NCI-H82 (cell line): ENCODE data around the gene PRKN.
A peak's percentile ranks its signal among the peaks of the same experiment; 100 is the strongest.

Experiments
- DNase-seq: peaks from one replicate; lab custom pipeline; 2025; lab: John Stamatoyannopoulos, UW

The PRKN gene

DNA sequence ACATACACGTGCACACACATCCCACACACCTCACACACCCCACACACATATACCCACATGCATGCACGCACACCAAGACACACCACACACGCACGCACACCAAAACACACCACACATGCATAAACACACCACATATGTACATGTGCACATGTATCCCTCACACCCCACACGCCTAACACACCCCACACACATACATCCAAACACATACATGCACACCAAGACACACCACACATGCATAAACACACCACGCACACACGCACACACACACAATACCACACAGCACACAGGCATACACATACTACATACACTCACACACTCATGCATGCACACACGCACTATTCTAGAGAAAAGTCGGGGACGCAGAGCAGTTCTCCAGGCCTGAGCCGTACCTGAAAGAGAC is 671.5 kb downstream of the PRKN start:
- no peak for DNase-seq

- DNase-seq, result peak; percentile 6
Observed at GRCh38 chr6:162055365-162055764, 672.2 kb downstream of the PRKN start.

- peak; percentile 30 for DNase-seq
Observed at GRCh38 chr6:162053084-162053483, 674.5 kb downstream of the PRKN start.

- DNase-seq, result no peak
Observed at GRCh38 chr6:162050579-162050978, 677.0 kb downstream of the PRKN start.

DNA sequence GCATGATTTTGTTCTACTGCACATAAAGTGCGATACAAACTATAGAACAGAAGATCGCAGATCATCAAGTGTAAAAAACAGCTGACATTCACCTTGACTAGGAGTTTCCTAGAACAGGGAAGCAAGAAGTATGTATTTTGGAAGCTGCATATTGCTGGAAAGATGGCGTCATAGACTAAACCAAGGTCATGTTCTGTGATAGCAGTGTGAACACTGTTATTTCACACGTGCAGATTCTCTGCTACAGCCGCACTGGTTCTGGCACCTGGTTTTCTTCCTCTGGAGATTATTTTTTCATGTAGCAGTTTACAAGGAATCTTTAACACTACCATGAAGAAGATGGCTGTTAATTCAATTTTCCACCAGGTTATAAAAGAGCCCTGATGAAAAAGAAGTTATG is 681.2 kb downstream of the PRKN start:
- no peak for DNase-seq

DNA sequence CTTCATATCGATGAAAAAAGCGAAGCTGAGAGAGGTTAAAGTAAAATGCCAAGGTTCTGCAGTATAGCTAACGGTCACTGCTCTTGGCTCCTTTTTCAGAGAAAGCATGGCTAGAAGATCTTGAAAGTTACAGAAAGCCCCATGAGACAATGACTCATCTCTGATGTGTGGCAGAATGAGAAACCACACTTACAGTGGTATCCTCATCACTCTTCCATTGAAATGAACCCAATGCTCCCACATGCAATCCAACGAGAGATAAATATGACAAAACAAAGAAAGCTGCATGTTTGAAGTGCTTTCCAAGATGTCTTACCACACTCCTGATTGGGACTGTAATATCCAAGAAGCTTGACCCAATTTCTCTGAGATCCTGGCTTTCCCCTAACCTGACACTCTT is 694.9 kb downstream of the PRKN start:
- no peak for DNase-seq

DNA sequence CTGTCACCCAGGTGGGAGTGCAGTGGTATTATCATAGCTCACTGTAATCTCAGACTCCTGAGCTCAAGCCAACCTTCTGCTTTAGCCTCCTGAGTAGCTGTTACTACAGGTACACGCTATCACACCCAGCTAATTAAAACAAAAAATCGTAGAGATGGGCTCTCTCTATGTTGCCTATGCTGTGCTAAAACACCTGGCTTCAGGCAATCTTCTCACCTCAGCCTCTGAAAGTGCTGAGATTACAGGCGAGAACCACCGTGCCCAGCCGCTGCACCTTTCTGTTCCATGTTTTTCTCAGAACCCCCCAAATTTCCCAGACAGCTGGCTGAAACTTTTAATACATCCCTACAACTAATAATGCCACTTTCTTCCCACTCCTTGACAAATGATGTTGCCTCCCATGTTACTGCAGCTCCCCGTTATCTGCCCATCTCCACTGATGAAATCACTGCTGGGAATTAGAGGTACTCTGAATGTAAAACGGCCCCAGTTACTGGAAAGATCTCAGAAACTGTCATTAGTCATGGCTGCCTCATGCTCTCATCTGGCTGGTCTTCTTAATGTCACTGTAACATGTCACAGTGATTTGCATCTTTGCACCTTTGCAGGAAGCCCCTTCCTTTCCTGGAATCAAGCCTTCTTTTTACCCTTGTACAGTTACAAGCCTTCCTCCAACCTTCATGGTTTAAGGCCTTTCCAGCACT is 697.5 kb downstream of the PRKN start:
- DNase-seq, result no peak

GRCh38 chr6:162026843-162027242 is 700.7 kb downstream of the PRKN start:
- DNase-seq, result no peak

DNA sequence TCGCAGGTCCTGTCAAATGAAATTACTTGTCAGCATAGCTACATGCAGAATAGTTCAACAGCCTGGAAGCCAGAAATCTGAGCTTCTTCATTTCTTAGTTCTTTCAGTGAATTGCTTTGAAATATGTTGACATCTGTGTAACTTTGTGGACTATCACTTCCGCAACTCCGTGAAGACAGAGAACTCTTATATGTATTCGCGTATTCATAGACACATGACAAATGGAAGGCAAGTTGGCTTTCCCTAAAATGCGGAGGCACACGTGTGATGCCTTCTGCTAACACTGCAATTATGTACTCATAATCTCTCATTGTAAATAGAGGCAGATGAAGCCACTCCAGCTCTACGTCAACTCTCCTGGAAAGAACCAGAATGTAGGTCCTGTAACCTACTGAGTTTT is 701.5 kb downstream of the PRKN start:
- no peak for DNase-seq

GRCh38 chr6:162019349-162019748 is 708.2 kb downstream of the PRKN start:
- peak; percentile 10 for DNase-seq

GRCh38 chr6:162017536-162017935 is 710.0 kb downstream of the PRKN start:
- no peak for DNase-seq

GRCh38 chr6:162014069-162014811 is 713.3 kb downstream of the PRKN start:
- DNase-seq, result no peak

DNA sequence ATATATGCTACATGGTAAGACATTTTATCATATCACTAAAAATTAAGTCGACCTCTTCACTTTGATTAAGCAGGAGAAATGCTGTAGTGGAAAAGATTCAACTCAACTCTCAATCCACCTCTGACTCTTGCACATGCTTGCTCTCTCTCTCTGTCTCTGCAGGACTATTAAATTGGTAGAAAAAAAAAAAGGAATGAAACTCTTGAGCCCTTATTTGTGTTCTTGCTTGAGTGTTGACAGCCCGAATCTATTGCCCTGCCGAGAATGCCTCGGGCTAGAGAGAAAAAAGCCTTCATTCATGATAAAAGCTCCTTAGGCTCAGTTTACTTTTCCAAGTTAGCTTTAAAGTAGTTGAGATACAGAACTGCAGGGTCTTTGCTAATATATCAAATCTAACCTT is 722.2 kb downstream of the PRKN start:
- DNase-seq, result no peak

DNA sequence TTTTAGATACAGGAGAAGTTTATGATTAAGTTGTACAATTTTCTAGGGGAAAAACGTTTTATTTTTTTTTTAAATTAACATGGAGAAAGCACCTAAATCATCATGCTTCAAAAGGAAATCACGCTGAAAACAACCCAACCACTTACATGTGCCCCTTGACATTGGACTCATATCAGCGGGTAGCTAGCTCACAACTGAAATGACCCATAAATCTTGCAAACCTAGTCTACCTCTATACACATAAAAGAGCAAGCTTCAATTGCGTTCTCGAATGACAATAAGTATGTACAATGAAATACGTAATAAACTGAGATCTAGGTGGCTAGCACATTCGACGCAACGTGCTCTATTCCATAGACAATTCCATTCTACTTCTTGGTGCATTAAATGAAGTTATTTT is 730.8 kb downstream of the PRKN start:
- no peak for DNase-seq

- DNase-seq, result no peak
Observed at GRCh38 chr6:161985876-161986423, 741.6 kb downstream of the PRKN start.

- no peak for DNase-seq
Observed at GRCh38 chr6:161984713-161985112, 742.9 kb downstream of the PRKN start.

DNA sequence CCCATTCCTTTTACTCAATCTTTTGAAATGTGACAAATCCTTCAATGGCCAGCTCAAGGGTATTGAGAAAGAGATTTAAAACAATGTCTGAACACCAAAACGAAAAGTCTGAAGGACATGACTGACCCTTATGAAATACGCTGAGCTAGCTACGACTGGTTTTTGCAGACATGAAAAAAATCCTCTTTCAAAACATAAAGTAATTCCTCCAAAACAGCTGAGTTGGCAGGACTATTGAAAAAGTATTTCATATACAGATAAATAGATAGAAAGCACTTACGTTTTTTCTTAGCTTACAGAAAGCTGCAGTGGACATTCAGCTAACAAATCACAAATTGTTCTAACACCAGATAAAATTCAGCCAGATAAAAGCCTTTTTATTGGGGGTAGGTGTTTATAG is 751.0 kb downstream of the PRKN start:
- no peak for DNase-seq

GRCh38 chr6:161973064-161973463 is 754.5 kb downstream of the PRKN start:
- DNase-seq, result no peak

- no peak for DNase-seq
Observed at GRCh38 chr6:161971043-161971442, 756.5 kb downstream of the PRKN start.

DNA sequence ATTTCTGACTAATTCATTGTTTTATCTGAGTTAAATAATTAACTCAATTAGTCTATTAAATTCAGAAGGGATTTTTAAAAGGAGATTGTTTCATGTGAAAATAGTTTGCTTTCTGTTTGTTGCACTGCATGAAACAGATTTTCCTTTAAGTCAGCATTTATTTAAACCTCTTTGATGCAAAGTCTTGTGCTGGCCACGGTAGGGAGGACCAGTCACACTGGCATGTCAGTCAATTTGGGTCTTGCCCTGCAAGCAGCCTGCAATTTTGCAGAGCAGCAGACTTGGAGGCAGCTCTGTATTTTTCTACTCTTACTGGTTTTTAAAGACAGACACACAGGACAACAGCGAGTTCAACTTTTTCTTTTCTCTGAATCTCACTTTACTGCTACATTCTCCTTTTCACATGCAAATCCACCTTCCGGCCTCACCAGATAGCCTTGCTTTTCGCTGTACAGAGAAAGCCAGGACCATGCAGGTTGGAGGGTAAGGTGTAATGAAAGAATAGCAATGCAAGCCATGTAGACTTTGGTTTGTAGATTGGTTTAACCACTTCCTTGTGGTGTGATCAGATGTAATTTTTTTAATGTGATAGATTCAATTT is 763.8 kb downstream of the PRKN start:
- DNase-seq, result no peak

GRCh38 chr6:161963181-161963580 is 764.4 kb downstream of the PRKN start:
- no peak for DNase-seq

- DNase-seq, result no peak
Observed at GRCh38 chr6:161961796-161962195, 765.8 kb downstream of the PRKN start.

GRCh38 chr6:161961046-161961445 is 766.5 kb downstream of the PRKN start:
- no peak for DNase-seq
